ENCODE results near the gene RPRD1B.

Gene RPRD1B

GRCh38 chr20:38137441-38138037 is 104.0 kb downstream of the RPRD1B start:
- no peak for DNase-seq

GRCh38 chr20:38138086-38138778 is 104.7 kb downstream of the RPRD1B start:
- no peak for DNase-seq

GRCh38 chr20:38139156-38139912 is 105.8 kb downstream of the RPRD1B start:
- DNase-seq = no peak

- DNase-seq = no peak
Measured at GRCh38 chr20:38139977-38140753, 106.6 kb downstream of the RPRD1B start.

GRCh38 chr20:38141204-38141888 is 107.8 kb downstream of the RPRD1B start:
- no peak for DNase-seq
